ENCODE results near the gene LIMS4.
"Not testable (repeated sequence)": the region's sequence is repeated elsewhere in the genome, so short reads cannot be mapped to it uniquely, and the experiment has no call there.

DNA sequence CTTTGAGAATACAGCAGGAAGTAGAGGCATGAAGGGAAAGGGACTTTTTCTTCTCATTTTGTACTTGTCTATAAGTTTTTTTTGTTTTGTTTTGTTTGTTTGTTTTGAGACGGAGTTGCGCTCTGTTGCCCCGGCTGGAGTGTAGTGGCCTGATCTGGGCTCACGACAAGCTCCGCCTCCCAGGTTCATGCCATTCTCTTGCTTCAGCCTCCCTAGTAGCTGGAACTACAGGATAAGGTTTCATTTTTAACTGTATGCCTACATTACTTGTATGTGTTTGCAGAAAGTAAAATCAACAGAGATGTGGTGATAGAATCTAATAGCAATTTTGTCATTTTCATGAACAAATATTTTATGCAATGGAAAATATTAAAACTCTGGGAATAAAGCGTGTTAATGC is 38.1 kb downstream of the LIMS4 start:
- TF ChIP-seq, protein P1, sequence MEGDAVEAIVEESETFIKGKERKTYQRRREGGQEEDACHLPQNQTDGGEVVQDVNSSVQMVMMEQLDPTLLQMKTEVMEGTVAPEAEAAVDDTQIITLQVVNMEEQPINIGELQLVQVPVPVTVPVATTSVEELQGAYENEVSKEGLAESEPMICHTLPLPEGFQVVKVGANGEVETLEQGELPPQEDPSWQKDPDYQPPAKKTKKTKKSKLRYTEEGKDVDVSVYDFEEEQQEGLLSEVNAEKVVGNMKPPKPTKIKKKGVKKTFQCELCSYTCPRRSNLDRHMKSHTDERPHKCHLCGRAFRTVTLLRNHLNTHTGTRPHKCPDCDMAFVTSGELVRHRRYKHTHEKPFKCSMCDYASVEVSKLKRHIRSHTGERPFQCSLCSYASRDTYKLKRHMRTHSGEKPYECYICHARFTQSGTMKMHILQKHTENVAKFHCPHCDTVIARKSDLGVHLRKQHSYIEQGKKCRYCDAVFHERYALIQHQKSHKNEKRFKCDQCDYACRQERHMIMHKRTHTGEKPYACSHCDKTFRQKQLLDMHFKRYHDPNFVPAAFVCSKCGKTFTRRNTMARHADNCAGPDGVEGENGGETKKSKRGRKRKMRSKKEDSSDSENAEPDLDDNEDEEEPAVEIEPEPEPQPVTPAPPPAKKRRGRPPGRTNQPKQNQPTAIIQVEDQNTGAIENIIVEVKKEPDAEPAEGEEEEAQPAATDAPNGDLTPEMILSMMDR (IDR thresholded peaks at IDR 0.05 in 4 of 5, conservative IDR thresholded peaks at IDR 0.05 in 1 of 5): not testable (repeated sequence)
- not testable (repeated sequence) for TF ChIP-seq POLR2A (IDR thresholded peaks at IDR 0.05)

All from gastrocnemius medialis (tissue), 4 donors.